Upper lobe of right lung (tissue), 1 donor: Measurements from ENCODE around the gene ZNF654. TPM values are rescaled to one million over a fixed set of nuclear protein-coding genes. Genes with fewer than 3 reads are reported as not detected.

Source experiments
- ATAC-seq: fragments of 200-7000 bp; cut with Tn5 transposase; one replicate; pipeline ENCODE4 v1.9.1; 2020; ENCODE audit warnings: mild to moderate bottlenecking, moderate library complexity
- DNase-seq: peaks from one replicate; pipeline ENCODE4 v3.0.0-alpha.2; 2020
- H3K27ac ChIP-seq: fragments of 200-600 bp; one replicate; pipeline ENCODE4 v1.8.0; 2022
- H3K27me3 ChIP-seq: fragments of 200-600 bp; one replicate; pipeline ENCODE4 v1.8.0; 2022; ENCODE audit warnings: mild to moderate bottlenecking
- H3K36me3 ChIP-seq: fragments of 200-600 bp; one replicate; pipeline ENCODE4 v1.8.0; 2022
- H3K4me1 ChIP-seq: fragments of 200-600 bp; one replicate; pipeline ENCODE4 v1.8.0; 2022
- H3K4me3 ChIP-seq: fragments of 200-600 bp; one replicate; pipeline ENCODE4 v1.8.0; 2022; ENCODE audit warnings: mild to moderate bottlenecking
- H3K9me3 ChIP-seq: fragments of 200-600 bp; one replicate; pipeline ENCODE4 v1.8.0; 2022
- CTCF ChIP-seq: fragments of 200-600 bp; IDR thresholded peaks from one replicate; pipeline ENCODE4 v1.8.0; 2022; ENCODE audit warnings: antibody characterized with exemption
- intact Hi-C: fragments of 100-400 bp; cut with DNase I; formaldehyde crosslinking; loops from one replicate; pipeline ENCODE4 v1.11.0; 2022
- total RNA-seq: library from RNA; stranded (reverse); fragmentation: NEBNext Ultra II Directional; extraction: Animal tissue kit (Norgen Biotek cat#: 25700); gene quantifications from one replicate; pipeline ENCODE4 v1.2.1, GENCODE V29; 2021
- donor health status: DM: no; HTN: yes; CAD: no; lungs with severe emphysema.

ZNF654 gene
- total RNA-seq, 1 donor from 2014 or later, result 20.6 TPM

- no peak for DNase-seq
- Histone ChIP-seq H3K27ac (no peak overlapping the region), H3K36me3 (no peaks in the 10 kb centered on the region), H3K4me3 (peak overlapping the region; percentile 96), H3K9me3 (no peaks in the 10 kb centered on the region), H3K27me3 (no peaks in the 10 kb centered on the region), H3K4me1 (peaks cover 26% of the 10 kb centered on the region)
- intact Hi-C loops, result no loop called here
- TF ChIP-seq CTCF, result no peak
- ATAC-seq, result no peak
Measured at GRCh38 chr3:88061746-88062145, 2.7 kb downstream of the ZNF654 start.

DNA sequence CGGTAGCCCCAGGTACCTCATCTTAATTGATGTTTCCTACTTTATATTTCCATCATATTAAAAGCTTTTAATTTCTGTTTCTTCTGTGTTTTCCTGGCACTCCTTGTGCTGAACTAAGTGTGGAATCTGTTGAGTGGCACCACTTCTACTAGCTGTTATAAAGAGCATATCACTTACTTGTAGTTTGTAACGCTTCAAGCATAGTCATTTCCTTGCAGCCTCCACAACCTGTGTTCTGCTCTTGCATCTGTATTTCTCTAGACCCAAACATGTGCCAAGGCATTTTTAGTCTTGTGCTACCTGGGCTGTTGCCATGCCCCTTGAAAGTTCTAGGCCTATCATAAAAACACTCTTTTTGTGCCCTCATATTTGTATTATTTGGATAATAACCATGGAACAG is 16.0 kb downstream of the ZNF654 start:
- DNase-seq (no peak), ATAC-seq (peak; percentile 30)
- no peak overlapping the region for H3K27ac ChIP-seq
- no peaks in the 10 kb centered on the region for H3K9me3 ChIP-seq
- peaks cover 21% of the 10 kb centered on the region for H3K4me1 ChIP-seq
- no peaks in the 10 kb centered on the region for H3K36me3 ChIP-seq
- intact Hi-C loops, result no loop called here
- H3K27me3 ChIP-seq, result no peaks in the 10 kb centered on the region
- no peak for TF ChIP-seq CTCF
- H3K4me3 ChIP-seq, result no peak overlapping the region

GRCh38 chr3:88075497-88075896 is 16.4 kb downstream of the ZNF654 start:
- intact Hi-C loops, result no loop called here
- peaks cover 21% of the 10 kb centered on the region for H3K4me1 ChIP-seq
- no peaks in the 10 kb centered on the region for H3K36me3 ChIP-seq
- H3K9me3 ChIP-seq, result no peaks in the 10 kb centered on the region
- DNase-seq (no peak), ATAC-seq (no peak)
- H3K27ac ChIP-seq, result no peak overlapping the region
- H3K4me3 ChIP-seq, result no peak overlapping the region
- no peaks in the 10 kb centered on the region for H3K27me3 ChIP-seq
- no peak for TF ChIP-seq CTCF

DNA sequence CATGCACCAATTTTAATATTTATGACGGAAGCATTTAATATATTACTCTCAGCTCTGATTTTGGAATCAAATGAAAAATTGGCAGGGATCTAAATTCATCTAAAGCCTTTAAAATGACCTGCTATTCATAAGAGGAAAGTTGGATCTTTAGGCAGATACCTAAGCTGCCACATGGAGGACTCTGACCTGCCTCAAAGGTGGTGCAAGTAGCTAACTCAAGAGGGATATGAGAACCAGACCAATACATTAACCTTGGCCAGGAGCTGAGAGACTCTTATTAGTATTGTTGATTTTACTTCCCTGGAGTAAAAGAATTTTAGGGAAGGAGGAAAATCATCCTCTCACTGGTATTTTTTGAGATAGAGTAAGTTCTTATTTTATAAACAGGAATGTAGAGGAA is 17.7 kb downstream of the ZNF654 start:
- no peaks in the 10 kb centered on the region for H3K36me3 ChIP-seq
- DNase-seq, result no peak
- peaks cover 21% of the 10 kb centered on the region for H3K4me1 ChIP-seq
- no peaks in the 10 kb centered on the region for H3K9me3 ChIP-seq
- no peaks in the 10 kb centered on the region for H3K27me3 ChIP-seq
- no peak for ATAC-seq
- TF ChIP-seq CTCF, result no peak
- intact Hi-C loops, result no loop called here
- no peak overlapping the region for H3K4me3 ChIP-seq
- H3K27ac ChIP-seq, result no peak overlapping the region

- Histone ChIP-seq H3K36me3 (no peaks in the 10 kb centered on the region), H3K27ac (no peak overlapping the region), H3K9me3 (no peaks in the 10 kb centered on the region), H3K4me3 (no peak overlapping the region), H3K27me3 (no peaks in the 10 kb centered on the region), H3K4me1 (peaks cover 21% of the 10 kb centered on the region)
- no peak for TF ChIP-seq CTCF
- DNase-seq, result no peak
- intact Hi-C loops, result no loop called here
- no peak for ATAC-seq
Measured at GRCh38 chr3:88078932-88079331, 19.9 kb downstream of the ZNF654 start.

GRCh38 chr3:88082854-88083253 is 23.8 kb downstream of the ZNF654 start:
- no peaks in the 10 kb centered on the region for H3K4me1 ChIP-seq
- DNase-seq (no peak), ATAC-seq (no peak)
- no peaks in the 10 kb centered on the region for H3K27me3 ChIP-seq
- H3K9me3 ChIP-seq, result no peaks in the 10 kb centered on the region
- no peak overlapping the region for H3K4me3 ChIP-seq
- intact Hi-C loops, result no loop called here
- H3K36me3 ChIP-seq, result peaks cover 11% of the 10 kb centered on the region
- H3K27ac ChIP-seq, result no peak overlapping the region
- no peak for TF ChIP-seq CTCF
